Natural killer cell (primary cell): ENCODE measurements around the gene OR52E6. TPM values are rescaled to one million over a fixed set of nuclear protein-coding genes. Genes with fewer than 3 reads are reported as not detected.

Source experiments
- ATAC-seq, 3 donors: fragments of 150-1000 bp in 2 of 3; fragments of 200-7000 bp in 1 of 3; cut with Tn5 transposase; 1 replicate in 1 of 3; 2 replicates in 2 of 3; pipeline ENCODE4 v1.10.0; 2021; ENCODE audit warnings: mild to moderate bottlenecking in 2 of 3, moderate library complexity in 2 of 3
- DNase-seq, 2 donors: peaks; one replicate each; pipeline versions ENCODE4 v3.0.0 to v3.0.0-alpha.2; 2013 to 2021; ENCODE audit warnings: mixed read lengths in 1 of 2
- H3K27ac ChIP-seq: one replicate; pipeline ENCODE4 v1.5.1; 2013; ENCODE audit warnings: mild to moderate bottlenecking, low read length
- H3K27me3 ChIP-seq: one replicate; pipeline ENCODE4 v1.6.1; 2013; ENCODE audit warnings: low read length; ENCODE audit not compliant: control insufficient read depth, insufficient read depth
- H3K36me3 ChIP-seq: one replicate; pipeline ENCODE4 v1.6.1; 2013; ENCODE audit warnings: low read length; ENCODE audit not compliant: control insufficient read depth, insufficient read depth
- H3K4me1 ChIP-seq: one replicate; pipeline ENCODE4 v1.6.1; 2013; ENCODE audit warnings: low read length; ENCODE audit not compliant: control insufficient read depth, insufficient read depth
- H3K4me3 ChIP-seq: one replicate; pipeline ENCODE4 v1.5.1; 2013; ENCODE audit warnings: low read length
- H3K9me3 ChIP-seq: one replicate; pipeline ENCODE4 v1.6.1; 2013; ENCODE audit warnings: low read length; ENCODE audit not compliant: control insufficient read depth, insufficient read depth
- H3K27ac Mint-ChIP-seq, 2 donors: one replicate each; pipeline ENCODE4 v1.8.0; 2022; ENCODE audit warnings: mild to moderate bottlenecking in 2 of 2, mixed read lengths in 2 of 2, moderate library complexity in 1 of 2
- H3K27me3 Mint-ChIP-seq, 2 donors: one replicate each; pipeline ENCODE4 v1.8.0; 2022; ENCODE audit warnings: low read depth in 2 of 2, mixed read lengths in 2 of 2
- H3K36me3 Mint-ChIP-seq: one replicate; pipeline ENCODE4 v1.8.0; 2022; ENCODE audit warnings: mixed read lengths
- H3K4me1 Mint-ChIP-seq, 2 donors: one replicate each; pipeline ENCODE4 v1.8.0; 2022; ENCODE audit warnings: mixed read lengths in 2 of 2
- H3K4me3 Mint-ChIP-seq: one replicate; pipeline ENCODE4 v1.8.0; 2022; ENCODE audit warnings: mild to moderate bottlenecking, moderate library complexity, mixed read lengths
- H3K9me3 Mint-ChIP-seq, 2 donors: one replicate each; pipeline ENCODE4 v1.8.0; 2022; ENCODE audit warnings: mixed read lengths in 2 of 2
- CTCF ChIP-seq: fragments of 200-600 bp; IDR thresholded peaks from one replicate; pipeline ENCODE4 v1.8.0; 2022; ENCODE audit warnings: antibody characterized with exemption
- WGBS: methylation state at CpG from one replicate; pipeline ENCODE4 v1.1.7; 2013; ENCODE audit warnings: missing lambda C conversion rate; ENCODE audit not compliant: insufficient coverage; 5-methylcytosine and 5-hydroxymethylcytosine counted together
- intact Hi-C: fragments of 100-400 bp; cut with micrococcal nuclease; formaldehyde crosslinking; loops from one replicate; pipeline ENCODE4 v1.14.2; 2022
- total RNA-seq, 4 donors: library from RNA; stranded (reverse); fragments of 120-200 nt in 1 of 4; gene quantifications; one replicate each; pipeline versions ENCODE4 v1.2.3 to v1.2.4, GENCODE V29; 2013 to 2022

The OR52E6 gene
- total RNA-seq, 3 donors from 2014 or later (not counting 1 experiment from before 2014, with no cell fraction given) = not detected

- no peaks in the 10 kb centered on the region for H3K9me3 ChIP-seq
- H3K4me3 ChIP-seq = no peak overlapping the region
- H3K27me3 Mint-ChIP-seq = peaks cover 7 to 8% of the 10 kb centered on the region in 2 donors
- H3K9me3 Mint-ChIP-seq = no peaks in the 10 kb centered on the region
- ATAC-seq (peak in 2 of 3 donors; percentile 44 to 52), DNase-seq (peak in 1 of 2 donors; percentile 17)
- no peak overlapping the region for H3K27ac ChIP-seq
- intact Hi-C loops = no loop called here
- 0% methylated on average over 1 of the region's 1 CpG for WGBS
- peak overlapping the region; percentile 44 to 71 for H3K27ac Mint-ChIP-seq
- no peaks in the 10 kb centered on the region for H3K36me3 Mint-ChIP-seq
- no peaks in the 10 kb centered on the region for H3K36me3 ChIP-seq
- H3K4me1 ChIP-seq = no peaks in the 10 kb centered on the region
- TF ChIP-seq CTCF = no peak
- H3K4me3 Mint-ChIP-seq = peak overlapping the region; percentile 80
- H3K27me3 ChIP-seq = no peaks in the 10 kb centered on the region
- peaks cover 7% of the 10 kb centered on the region in 2 donors for H3K4me1 Mint-ChIP-seq
Measured at GRCh38 chr11:5818245-5818886, 23.3 kb downstream of the OR52E6 start.

GRCh38 chr11:5815534-5815933 lies 26.2 kb downstream of the OR52E6 start:
- Histone ChIP-seq H3K4me1 (no peaks in the 10 kb centered on the region), H3K27me3 (peaks cover under 1% of the 10 kb centered on the region), H3K27ac (no peak overlapping the region), H3K9me3 (no peaks in the 10 kb centered on the region), H3K36me3 (no peaks in the 10 kb centered on the region), H3K4me3 (no peak overlapping the region)
- intact Hi-C loops = no loop called here
- H3K36me3 Mint-ChIP-seq = no peaks in the 10 kb centered on the region
- no peak for TF ChIP-seq CTCF
- H3K27me3 Mint-ChIP-seq = peaks cover 2 to 3% of the 10 kb centered on the region in 2 donors
- no CpG with 5 or more reads among the region's 4 CpGs for WGBS
- no peaks in the 10 kb centered on the region for H3K9me3 Mint-ChIP-seq
- H3K27ac Mint-ChIP-seq = no peak overlapping the region
- DNase-seq = no peak
- no peak overlapping the region for H3K4me3 Mint-ChIP-seq
- no peak for ATAC-seq
- peaks cover 7% of the 10 kb centered on the region in 2 donors for H3K4me1 Mint-ChIP-seq

- peaks cover 22 to 34% of the 10 kb centered on the region in 2 donors for H3K27me3 Mint-ChIP-seq
- Histone ChIP-seq H3K9me3 (no peaks in the 10 kb centered on the region), H3K4me3 (no peak overlapping the region), H3K27ac (no peak overlapping the region), H3K4me1 (peaks cover 9% of the 10 kb centered on the region), H3K36me3 (no peaks in the 10 kb centered on the region), H3K27me3 (peaks cover 6% of the 10 kb centered on the region)
- TF ChIP-seq CTCF = no peak
- H3K4me3 Mint-ChIP-seq = no peak overlapping the region
- no peak for ATAC-seq
- H3K9me3 Mint-ChIP-seq = no peaks in the 10 kb centered on the region
- no peaks in the 10 kb centered on the region for H3K36me3 Mint-ChIP-seq
- 76% methylated on average over 5 of the region's 6 CpGs for WGBS
- intact Hi-C loops = loop anchor here (2.0 kb wide), 1 partner anchor 1173 kb away; the partner anchor contains the start of gene OR51D1
- H3K27ac Mint-ChIP-seq = no peak overlapping the region
- DNase-seq = no peak
- H3K4me1 Mint-ChIP-seq = peaks cover 12% of the 10 kb centered on the region in 2 donors
Measured at GRCh38 chr11:5809905-5810795, 31.5 kb downstream of the OR52E6 start.
